GM19023 (cell line): ENCODE results near the gene ERAS.
"Not testable (repeated sequence)": the region's sequence is repeated elsewhere in the genome, so short reads cannot be mapped to it uniquely, and the experiment has no call there.

Experiments
- ATAC-seq: cut with Tn5 transposase; IDR thresholded peaks from one replicate; pipeline ENCODE4 v1.9.1; 2021; ENCODE audit warnings: mild to moderate bottlenecking, moderate library complexity; ENCODE audit not compliant: unreplicated experiment

The ERAS gene

GRCh38 chrX:48831136-48831908 is 5.0 kb downstream of the ERAS start:
- ATAC-seq, result no peak

- ATAC-seq, result no peak
Measured at GRCh38 chrX:48831909-48832291, 5.6 kb downstream of the ERAS start.

GRCh38 chrX:48833542-48834138 is 7.3 kb downstream of the ERAS start:
- ATAC-seq, result no peak

- ATAC-seq, result no peak
Measured at GRCh38 chrX:48834383-48834709, 8.0 kb downstream of the ERAS start.

- ATAC-seq, result no peak
Measured at GRCh38 chrX:48835524-48836329, 9.4 kb downstream of the ERAS start, which contains the start of gene PCSK1N. Gene PCSK1N, minus strand, starts transcription at chrX:48835610. Its CDS starts 78 bp downstream, at chrX:48835532.

- no peak for ATAC-seq
Measured at GRCh38 chrX:48839686-48840085, 13.4 kb downstream of the ERAS start.

- no peak for ATAC-seq
Measured at GRCh38 chrX:48848847-48849246, 22.5 kb downstream of the ERAS start.

GRCh38 chrX:48852857-48853256 is 26.5 kb downstream of the ERAS start:
- no peak for ATAC-seq

- not testable (repeated sequence) for ATAC-seq
Measured at GRCh38 chrX:48853494-48853893, 27.2 kb downstream of the ERAS start.

GRCh38 chrX:48854121-48854804 is 27.9 kb downstream of the ERAS start:
- not testable (repeated sequence) for ATAC-seq

- no peak for ATAC-seq
Measured at GRCh38 chrX:48854898-48855297, 28.6 kb downstream of the ERAS start.

- ATAC-seq, result no peak
Measured at GRCh38 chrX:48864210-48864609, 37.9 kb downstream of the ERAS start.

GRCh38 chrX:48872017-48872416 is 45.7 kb downstream of the ERAS start:
- not testable (repeated sequence) for ATAC-seq

- ATAC-seq, result not testable (repeated sequence)
Measured at GRCh38 chrX:48876944-48877343, 50.6 kb downstream of the ERAS start.
